ENCODE results near the gene PDGFD. TPM values are rescaled to one million over a fixed set of nuclear protein-coding genes. Genes with fewer than 3 reads are reported as not detected.

The PDGFD gene
- total RNA-seq, 3 donors from 2014 or later (not counting 1 experiment from before 2014, with no cell fraction given) = 23.2 to 41.2 (median 33.1) TPM

DNA sequence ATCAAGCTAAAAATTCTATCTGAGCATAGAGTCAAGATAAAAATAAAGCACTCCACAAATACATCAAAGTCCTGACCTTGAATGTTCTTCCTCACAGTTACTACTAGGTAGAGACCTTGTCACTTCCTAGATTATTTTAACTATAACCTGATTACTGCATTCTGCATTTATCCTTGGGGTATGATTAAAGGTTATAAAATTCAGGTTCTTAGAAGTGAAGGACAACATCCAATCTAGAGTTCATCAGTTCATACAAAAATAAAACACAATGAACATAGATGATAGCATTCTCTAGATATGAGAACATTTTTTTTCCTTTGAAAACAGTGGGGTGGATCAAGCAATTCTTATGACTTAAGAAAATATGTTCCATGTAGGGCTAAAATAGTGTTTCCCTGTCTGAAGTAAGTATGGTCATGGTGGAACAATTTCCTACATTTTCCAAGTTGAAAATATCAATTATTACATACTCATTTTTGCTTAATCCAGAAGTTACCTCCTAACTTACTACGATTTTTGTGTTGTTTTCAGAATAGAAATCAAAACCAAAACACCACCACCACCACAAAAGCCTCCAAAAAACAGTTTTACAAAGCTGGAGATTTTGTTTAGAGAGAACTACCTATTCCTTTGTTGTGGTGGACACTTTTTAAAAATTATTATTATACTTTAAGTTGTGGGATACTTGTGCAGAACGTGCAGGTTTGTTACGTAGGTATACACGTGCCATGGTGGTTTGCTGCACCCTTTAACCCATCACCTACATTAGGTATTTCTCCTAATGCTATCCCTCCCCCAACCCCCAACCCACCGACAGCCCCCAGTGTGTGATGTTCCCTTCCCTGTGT lies 239.6 kb downstream of the PDGFD start:
- ATAC-seq (peak in 2 of 3 donors; percentile 18 to 42), DNase-seq (no peak)
- H3K36me3 ChIP-seq (ENCODE audit: control insufficient read depth, insufficient read depth, low read length) = no peaks in the 10 kb centered on the region
- WGBS (ENCODE audit: insufficient coverage) = 66% methylated on average over 3 of the region's 5 CpGs
- no peaks in the 10 kb centered on the region for H3K4me1 ChIP-seq (ENCODE audit: control insufficient read depth, insufficient read depth, low read length)
- no peaks in the 10 kb centered on the region for H3K9me3 ChIP-seq (ENCODE audit: control insufficient read depth, insufficient read depth, low read length)
- no peaks in the 10 kb centered on the region for H3K27me3 ChIP-seq (ENCODE audit: control insufficient read depth, insufficient read depth, low read length)
- Mint-ChIP-seq H3K27ac (peak overlapping the region; percentile 60 to 77), H3K36me3 (no peaks in the 10 kb centered on the region), H3K9me3 (no peaks in the 10 kb centered on the region), H3K4me1 (peaks cover 26% of the 10 kb centered on the region in 2 donors), H3K27me3 (ENCODE audit: low read depth in 2 of 2) (no peaks in the 10 kb centered on the region), H3K4me3 (peak overlapping the region; percentile 35)
- TF ChIP-seq, protein P1, sequence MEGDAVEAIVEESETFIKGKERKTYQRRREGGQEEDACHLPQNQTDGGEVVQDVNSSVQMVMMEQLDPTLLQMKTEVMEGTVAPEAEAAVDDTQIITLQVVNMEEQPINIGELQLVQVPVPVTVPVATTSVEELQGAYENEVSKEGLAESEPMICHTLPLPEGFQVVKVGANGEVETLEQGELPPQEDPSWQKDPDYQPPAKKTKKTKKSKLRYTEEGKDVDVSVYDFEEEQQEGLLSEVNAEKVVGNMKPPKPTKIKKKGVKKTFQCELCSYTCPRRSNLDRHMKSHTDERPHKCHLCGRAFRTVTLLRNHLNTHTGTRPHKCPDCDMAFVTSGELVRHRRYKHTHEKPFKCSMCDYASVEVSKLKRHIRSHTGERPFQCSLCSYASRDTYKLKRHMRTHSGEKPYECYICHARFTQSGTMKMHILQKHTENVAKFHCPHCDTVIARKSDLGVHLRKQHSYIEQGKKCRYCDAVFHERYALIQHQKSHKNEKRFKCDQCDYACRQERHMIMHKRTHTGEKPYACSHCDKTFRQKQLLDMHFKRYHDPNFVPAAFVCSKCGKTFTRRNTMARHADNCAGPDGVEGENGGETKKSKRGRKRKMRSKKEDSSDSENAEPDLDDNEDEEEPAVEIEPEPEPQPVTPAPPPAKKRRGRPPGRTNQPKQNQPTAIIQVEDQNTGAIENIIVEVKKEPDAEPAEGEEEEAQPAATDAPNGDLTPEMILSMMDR (IDR thresholded peaks at IDR 0.05) = no peak
- H3K27ac ChIP-seq (ENCODE audit: low read length) = no peak overlapping the region
- no peak overlapping the region for H3K4me3 ChIP-seq (ENCODE audit: low read length)
- intact Hi-C loops (cut with micrococcal nuclease) = loop anchor here (5.0 kb wide), 1 partner anchor 408 kb away; no protein-coding TSS in a partner anchor

DNA sequence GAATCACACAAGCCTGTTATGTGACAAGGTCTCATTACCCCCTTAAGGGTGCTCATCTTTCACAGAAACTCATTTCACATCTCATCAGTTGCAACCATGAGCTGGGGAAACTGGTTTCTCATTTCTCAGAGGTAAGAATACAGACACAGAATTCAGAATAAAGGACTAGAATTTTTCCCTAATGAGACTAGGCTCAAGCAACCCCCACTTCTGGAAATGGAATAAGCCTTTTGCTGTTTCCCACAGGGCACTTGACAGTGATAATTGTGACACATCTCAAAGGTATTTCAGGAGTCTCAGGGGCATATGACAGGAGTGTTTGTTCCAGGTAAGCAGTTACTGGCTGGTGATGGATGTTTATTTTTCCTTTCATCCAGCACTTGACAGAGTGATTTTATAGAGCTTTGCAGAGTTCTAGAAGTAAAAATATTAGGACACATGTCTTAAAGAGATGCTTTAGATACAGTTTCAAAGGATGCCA lies 240.5 kb downstream of the PDGFD start:
- intact Hi-C loops (cut with micrococcal nuclease) = no loop called here
- no peaks in the 10 kb centered on the region for H3K9me3 Mint-ChIP-seq
- H3K36me3 Mint-ChIP-seq = no peaks in the 10 kb centered on the region
- Histone ChIP-seq H3K4me1 (ENCODE audit: control insufficient read depth, insufficient read depth, low read length) (no peaks in the 10 kb centered on the region), H3K27ac (ENCODE audit: low read length) (no peak overlapping the region), H3K9me3 (ENCODE audit: control insufficient read depth, insufficient read depth, low read length) (no peaks in the 10 kb centered on the region), H3K27me3 (ENCODE audit: control insufficient read depth, insufficient read depth, low read length) (no peaks in the 10 kb centered on the region), H3K4me3 (ENCODE audit: low read length) (no peak overlapping the region), H3K36me3 (ENCODE audit: control insufficient read depth, insufficient read depth, low read length) (no peaks in the 10 kb centered on the region)
- H3K27me3 Mint-ChIP-seq (ENCODE audit: low read depth in 2 of 2) = no peaks in the 10 kb centered on the region
- ATAC-seq = no peak
- H3K4me3 Mint-ChIP-seq = peak overlapping the region; percentile 13
- peaks cover 24 to 26% of the 10 kb centered on the region in 2 donors for H3K4me1 Mint-ChIP-seq
- no peak for DNase-seq
- TF ChIP-seq, protein P1 (IDR thresholded peaks at IDR 0.05) = no peak
- H3K27ac Mint-ChIP-seq = peak overlapping the region; percentile 60 to 77

DNA sequence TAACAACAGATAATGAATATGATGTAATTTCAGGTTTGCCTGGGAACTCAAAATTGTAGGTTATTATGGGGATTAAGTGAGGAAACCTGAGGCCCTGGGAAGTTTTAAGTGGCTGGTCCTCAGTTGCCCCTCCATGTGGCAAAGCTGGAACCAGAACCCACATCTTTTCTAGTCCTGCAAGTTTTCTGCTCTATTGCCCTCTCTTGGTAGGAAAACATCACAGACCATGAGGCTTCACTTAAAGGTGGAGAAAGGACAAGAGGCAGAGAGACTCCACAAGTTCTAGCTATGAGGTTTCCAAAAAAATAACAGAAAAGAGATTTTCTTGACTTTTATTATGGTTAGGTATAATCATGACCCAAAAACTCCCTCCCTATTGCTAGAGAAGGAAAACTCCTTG lies 243.0 kb downstream of the PDGFD start:
- intact Hi-C loops (cut with micrococcal nuclease) = no loop called here
- H3K9me3 ChIP-seq (ENCODE audit: control insufficient read depth, insufficient read depth, low read length) = no peaks in the 10 kb centered on the region
- H3K4me1 ChIP-seq (ENCODE audit: control insufficient read depth, insufficient read depth, low read length) = no peaks in the 10 kb centered on the region
- ATAC-seq = no peak
- DNase-seq = no peak
- no peak overlapping the region for H3K4me3 Mint-ChIP-seq
- H3K27me3 ChIP-seq (ENCODE audit: control insufficient read depth, insufficient read depth, low read length) = no peaks in the 10 kb centered on the region
- no peak overlapping the region for H3K27ac Mint-ChIP-seq
- H3K4me3 ChIP-seq (ENCODE audit: low read length) = no peak overlapping the region
- peaks cover 4% of the 10 kb centered on the region for H3K36me3 ChIP-seq (ENCODE audit: control insufficient read depth, insufficient read depth, low read length)
- no peaks in the 10 kb centered on the region for H3K27me3 Mint-ChIP-seq (ENCODE audit: low read depth in 2 of 2)
- TF ChIP-seq, protein P1 (IDR thresholded peaks at IDR 0.05) = no peak
- H3K4me1 Mint-ChIP-seq = peaks cover 19% of the 10 kb centered on the region in 2 donors
- H3K27ac ChIP-seq (ENCODE audit: low read length) = no peak overlapping the region
- H3K36me3 Mint-ChIP-seq = no peaks in the 10 kb centered on the region
- no peaks in the 10 kb centered on the region for H3K9me3 Mint-ChIP-seq

Data from natural killer cell (primary cell).